ENCODE measurements around the gene RFX4. TPM values are rescaled to one million over a fixed set of nuclear protein-coding genes. Genes with fewer than 3 reads are reported as not detected.

RFX4 gene
- total RNA-seq, 1 experiment from 2014 or later: not detected

- peaks cover 0 to 6% of the 10 kb centered on the region in 2 experiments; a peak in 1 of 4 replicates for H3K4me1 ChIP-seq (ENCODE audit: control insufficient read depth in 1 of 2, insufficient read depth in 2 of 2, low read length in 2 of 2)
- RAD21 ChIA-PET (ENCODE audit: low non-redundant PET in 1 of 2, low total read pairs in 2 of 2, uncharacterized antibody in 2 of 2, unreplicated experiment in 2 of 2): no interaction called here
- ATAC-seq (peak; percentile 67), DNase-seq (ENCODE audit: low read depth, low spot score) (no peak)
- H3K27ac ChIP-seq (ENCODE audit: low read depth, low read length): no peak overlapping the region
- BruUV-seq (replicated peaks): no TSS peak
- H3K79me2 ChIP-seq (ENCODE audit: insufficient read depth, low read length): no peaks in the 10 kb centered on the region
- no peaks in the 10 kb centered on the region for H4K20me1 ChIP-seq (ENCODE audit: insufficient read depth)
- H3K9ac ChIP-seq (ENCODE audit: low read length): no peak overlapping the region
- TF ChIP-seq TCF7L2 (IDR thresholded peaks at IDR 0.05; ENCODE audit: borderline replicate concordance, extremely low read depth, insufficient read depth, insufficient read length) (peak; percentile 55), SIN3A (IDR thresholded peaks at IDR 0.05; ENCODE audit: low read depth) (no peak), YY1 (IDR thresholded peaks at IDR 0.05; ENCODE audit: extremely low read depth, insufficient replicate concordance, low read depth, low read length) (no peak), REST (IDR thresholded peaks at IDR 0.05; ENCODE audit: low read depth) (no peak), SP1 (IDR thresholded peaks at IDR 0.05; ENCODE audit: low read depth) (no peak), ZFX (IDR thresholded peaks at IDR 0.05) (no peak)
- no peaks in the 10 kb centered on the region for H3K9me2 ChIP-seq (ENCODE audit: insufficient read depth)
- H3K36me3 ChIP-seq (ENCODE audit: control insufficient read depth in 1 of 2, insufficient read depth in 2 of 2, low read length in 2 of 2): no peaks in the 10 kb centered on the region
- H2AFZ ChIP-seq (ENCODE audit: low read depth, low read length, poor library complexity, severe bottlenecking): no peak overlapping the region
- CTCF ChIA-PET: no interaction called here
- H3K4me2 ChIP-seq (ENCODE audit: low read length): no peak overlapping the region
- H3K4me3 ChIP-seq (replicated peaks in 1 of 2; ENCODE audit: low read depth in 1 of 2, low read length in 2 of 2): no peak overlapping the region
- H3K27me3 ChIP-seq (ENCODE audit: insufficient read depth, low read length): no peaks in the 10 kb centered on the region
- H3K9me3 ChIP-seq (ENCODE audit: control insufficient read depth in 1 of 2, insufficient read depth in 1 of 2, low read depth in 1 of 2, low read length in 2 of 2): no peaks in the 10 kb centered on the region
- intact Hi-C loops (cut with micrococcal nuclease): no loop called here
- POLR2A ChIA-PET: no interaction called here
These were observed 60.2 kb downstream of the RFX4 start for GRCh38 chr12:106643000-106643399.

All from HCT116 (cell line).